GM19035 (cell line): Measurements from ENCODE around the gene ABCF1.
"Not testable (repeated sequence)": the region's sequence is repeated elsewhere in the genome, so short reads cannot be mapped to it uniquely, and the experiment has no call there.

Experiments
- ATAC-seq: cut with Tn5 transposase; IDR thresholded peaks from one replicate; pipeline ENCODE4 v1.9.1; 2021; ENCODE audit not compliant: unreplicated experiment

ABCF1 gene

DNA sequence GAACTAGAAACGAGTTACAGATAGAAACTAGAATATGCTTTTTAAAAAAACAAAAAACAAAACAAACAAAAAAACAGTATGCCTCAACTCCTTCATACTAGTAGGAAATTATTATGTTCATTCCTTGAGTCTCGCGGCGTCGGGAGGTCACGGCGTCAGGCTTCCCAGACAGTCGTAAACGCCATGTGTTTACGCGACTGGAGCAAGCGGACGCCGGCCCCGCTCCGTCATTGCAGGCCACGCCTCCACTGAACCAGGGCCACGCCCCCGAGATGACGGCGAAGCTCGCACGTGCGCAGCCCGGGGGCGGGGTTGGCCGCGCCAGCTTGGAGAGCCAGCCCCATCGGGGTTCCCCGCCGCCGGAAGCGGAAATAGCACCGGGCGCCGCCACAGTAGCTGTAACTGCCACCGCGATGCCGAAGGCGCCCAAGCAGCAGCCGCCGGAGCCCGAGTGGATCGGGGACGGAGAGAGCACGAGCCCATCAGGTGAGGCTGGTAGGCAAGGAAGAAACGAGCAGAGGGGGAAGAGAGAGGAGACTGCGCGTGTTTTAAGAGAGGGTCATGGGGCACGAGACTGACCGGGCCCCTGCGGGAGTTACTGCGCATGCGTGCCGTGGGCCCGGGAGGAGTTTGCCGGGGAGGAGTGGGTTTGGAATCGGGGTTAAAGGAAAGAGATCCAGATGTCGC is at the start of gene ABCF1:
Gene ABCF1, plus strand, starts transcription at position 368 of the 687 bp plus-strand sequence. Its CDS starts 46 bp downstream, at position 414.
- peak; percentile 93 for ATAC-seq

DNA sequence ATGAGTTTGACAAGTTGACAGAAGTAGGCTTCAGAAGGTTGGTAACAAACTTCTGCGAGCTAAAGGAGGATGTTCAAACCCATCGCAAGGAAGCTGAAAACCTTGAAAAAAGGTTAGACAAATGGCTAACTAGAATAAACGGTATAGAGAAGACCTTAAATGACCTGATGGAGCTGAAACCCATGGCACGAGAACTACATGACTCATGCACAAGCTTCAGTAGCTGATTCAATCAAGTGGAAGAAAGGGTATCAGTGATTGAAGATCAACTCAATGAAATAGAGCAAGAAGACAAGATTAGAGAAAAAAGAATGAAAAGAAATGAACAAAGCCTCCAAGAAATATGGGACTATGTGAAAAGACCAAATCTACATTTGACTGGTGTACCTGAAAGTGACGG is 49.3 kb upstream of the ABCF1 start:
- not testable (repeated sequence) for ATAC-seq

GRCh38 chr6:30526444-30526843 is 44.8 kb upstream of the ABCF1 start:
- not testable (repeated sequence) for ATAC-seq

DNA sequence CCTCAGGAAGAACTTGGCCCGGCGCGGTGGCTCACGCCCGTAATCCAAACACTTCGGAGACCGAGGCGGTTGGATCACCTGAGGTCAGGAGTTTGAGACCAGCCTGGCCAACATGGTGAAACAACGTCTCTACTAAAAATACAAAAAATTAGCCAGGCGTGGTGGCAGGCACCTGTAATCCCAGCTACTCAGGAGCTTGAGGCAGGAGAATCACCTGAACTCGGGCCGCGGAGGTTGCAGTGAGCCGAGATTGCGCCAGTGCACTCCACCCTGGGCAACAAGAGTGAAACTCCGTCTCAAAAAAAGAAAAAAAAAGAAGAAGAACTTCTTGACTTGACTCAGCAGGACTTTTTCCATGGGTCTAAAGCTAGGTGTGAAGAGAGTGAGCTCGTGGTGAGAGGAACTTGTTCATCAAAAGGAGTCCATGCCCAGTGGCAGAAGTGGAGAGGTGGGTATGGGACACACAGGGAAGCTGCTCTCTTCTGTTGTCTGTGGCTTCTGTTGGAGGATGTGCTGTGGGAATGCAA is 41.8 kb upstream of the ABCF1 start:
- ATAC-seq = not testable (repeated sequence)

- ATAC-seq = no peak
Observed at GRCh38 chr6:30530014-30530413, 41.2 kb upstream of the ABCF1 start.

GRCh38 chr6:30533460-30534294 is 37.6 kb upstream of the ABCF1 start:
- ATAC-seq = no peak

DNA sequence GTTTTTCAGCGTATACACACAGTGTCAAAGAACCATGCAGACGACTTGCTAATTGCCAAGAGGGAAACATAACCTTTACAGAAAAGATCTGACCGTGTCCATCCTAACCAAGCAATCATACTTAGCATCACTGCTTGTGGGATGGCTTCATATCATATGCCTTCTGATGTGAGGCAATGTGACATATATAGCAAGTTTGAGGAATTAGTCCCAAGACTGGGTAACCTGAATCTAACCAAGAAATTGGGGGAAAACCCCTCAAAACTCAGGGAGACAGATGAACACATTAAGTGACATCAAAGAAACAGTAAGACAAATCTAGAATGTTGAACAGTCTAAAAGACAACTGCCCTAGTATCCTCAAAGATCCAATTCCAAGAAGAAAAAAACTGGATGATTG is 33.3 kb upstream of the ABCF1 start:
- ATAC-seq = no peak

- no peak for ATAC-seq
Observed at GRCh38 chr6:30541515-30542403, 29.5 kb upstream of the ABCF1 start.

- ATAC-seq = no peak
Observed at GRCh38 chr6:30542404-30542725, 28.9 kb upstream of the ABCF1 start.

DNA sequence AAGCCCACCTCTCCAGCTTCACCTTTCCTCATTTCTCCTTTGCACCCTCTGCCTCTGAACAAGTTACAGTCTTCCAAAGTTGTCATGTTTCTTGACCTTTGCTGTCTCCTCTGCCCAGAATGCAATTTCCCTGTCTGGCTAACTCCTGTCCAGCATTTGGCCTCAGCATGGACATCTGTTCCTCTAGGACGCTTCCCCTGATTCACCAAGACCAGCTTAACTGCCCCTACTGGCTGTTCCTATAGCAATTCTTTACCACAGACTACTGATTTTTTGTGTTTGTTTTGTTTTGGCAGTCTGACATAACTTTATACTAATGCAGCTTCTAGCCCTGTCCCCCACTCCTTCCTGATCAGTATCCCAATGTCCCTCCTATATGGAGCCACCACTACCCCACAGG is 28.3 kb upstream of the ABCF1 start:
- ATAC-seq = no peak

GRCh38 chr6:30543821-30544220 is 27.4 kb upstream of the ABCF1 start:
- no peak for ATAC-seq

DNA sequence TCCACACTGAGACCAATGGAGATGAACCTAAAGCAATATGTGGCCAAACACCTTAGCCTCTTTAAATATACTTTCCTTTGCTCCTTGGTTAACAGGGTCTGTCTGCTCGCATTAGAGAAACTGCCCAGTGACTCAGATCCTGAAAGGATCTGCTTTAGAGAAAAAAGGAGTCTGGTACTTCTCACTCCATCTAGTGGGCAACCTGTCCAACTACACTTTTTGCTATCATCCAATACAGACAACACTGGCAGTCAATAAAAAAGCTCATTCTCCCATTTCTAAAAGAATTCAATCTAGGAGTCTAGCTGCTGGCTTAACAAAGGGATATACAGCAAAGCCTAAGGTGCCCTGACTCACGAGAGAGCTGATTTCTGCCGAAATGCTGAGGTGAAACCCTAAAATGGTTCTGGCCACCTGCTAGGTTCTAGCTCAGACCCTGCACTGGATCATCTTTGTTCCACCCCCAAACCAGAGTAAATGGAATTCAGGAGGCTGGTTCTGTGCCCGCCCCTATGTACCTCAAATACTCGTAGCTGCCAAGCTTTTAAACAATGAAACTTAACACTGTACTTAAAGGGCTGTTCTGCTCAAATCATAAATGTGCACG is 26.5 kb upstream of the ABCF1 start:
- no peak for ATAC-seq

DNA sequence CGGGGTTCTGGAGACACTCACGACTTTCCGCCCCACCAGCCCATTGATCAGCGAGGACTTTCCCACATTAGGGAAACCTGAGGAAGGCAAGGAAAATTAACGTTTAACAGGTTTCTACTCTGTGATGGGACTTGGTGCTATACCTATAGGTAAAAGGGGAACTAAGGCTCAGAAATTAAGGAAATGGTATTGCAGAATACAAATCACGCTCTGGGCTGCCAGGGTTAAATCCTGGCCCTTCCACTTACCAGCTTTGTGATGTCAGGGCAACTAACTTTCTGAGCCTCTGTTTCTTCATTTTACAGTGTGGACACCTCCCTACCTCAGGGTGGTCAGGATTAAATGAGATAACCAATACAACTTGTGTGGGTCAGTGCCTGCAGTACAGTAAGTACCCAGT is 23.8 kb upstream of the ABCF1 start:
- no peak for ATAC-seq

DNA sequence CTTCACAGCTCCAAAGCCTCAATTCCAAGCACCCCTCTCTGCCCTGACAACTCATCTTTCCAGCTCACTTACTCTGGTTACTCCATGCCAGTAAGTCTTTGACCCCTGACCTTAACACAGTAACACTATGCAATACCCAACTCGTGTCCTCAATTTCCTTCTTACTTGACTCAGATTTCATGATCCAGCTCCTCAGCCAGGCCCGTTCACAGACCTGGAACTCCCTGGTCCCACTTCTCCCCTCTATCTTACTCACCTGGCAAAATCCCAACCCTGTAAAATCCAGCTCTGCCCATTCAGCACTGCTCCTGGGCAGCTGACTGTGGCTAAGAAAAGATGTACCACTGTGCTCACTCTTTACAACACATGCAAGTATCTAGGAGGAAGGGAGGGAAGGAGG is 22.9 kb upstream of the ABCF1 start:
- ATAC-seq = no peak

GRCh38 chr6:30554404-30554803 is 16.8 kb upstream of the ABCF1 start:
- ATAC-seq = no peak

DNA sequence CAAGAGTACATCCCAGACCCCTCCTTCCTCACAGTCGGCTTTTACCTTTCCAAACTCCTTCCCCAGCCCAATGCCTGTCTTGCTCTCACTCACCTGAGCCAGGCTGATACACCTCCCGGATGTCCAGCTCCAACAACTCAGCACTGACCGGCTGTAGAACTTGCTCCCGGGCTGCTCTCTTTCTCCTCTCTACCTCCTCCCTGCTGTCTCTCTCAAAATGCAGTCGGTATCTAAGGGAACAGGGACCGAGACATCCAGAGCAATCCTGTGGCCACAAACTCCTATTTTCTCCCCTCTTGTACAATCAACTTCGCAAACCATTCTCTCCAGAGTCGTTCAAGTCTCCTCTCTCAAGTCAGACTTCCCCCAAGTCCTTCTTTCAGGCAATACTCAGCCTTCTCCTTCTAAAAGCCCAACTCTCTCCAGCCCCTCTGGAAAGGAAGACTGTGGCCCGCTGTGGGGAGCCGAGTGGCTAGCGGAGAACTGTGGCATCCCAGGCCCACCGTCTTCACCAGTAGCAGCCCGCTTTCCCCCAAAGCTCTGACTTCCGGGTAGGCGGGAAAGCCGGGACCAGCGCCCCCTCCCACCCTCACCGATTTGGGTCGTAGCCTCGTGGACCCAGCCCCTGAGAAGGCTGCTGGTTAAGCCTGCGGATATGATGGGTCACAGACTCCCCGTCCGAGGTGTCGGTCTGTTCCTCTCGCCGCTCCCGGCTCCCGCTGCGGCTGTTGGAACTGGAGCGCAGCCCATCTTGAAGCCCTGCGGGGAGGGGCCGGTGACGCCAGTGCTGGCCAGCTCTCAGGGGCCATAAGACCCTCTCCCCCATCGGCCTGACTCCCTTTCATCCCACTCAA is 16.1 kb upstream of the ABCF1 start:
- ATAC-seq = no peak

- no peak for ATAC-seq
Observed at GRCh38 chr6:30555816-30556065, 15.5 kb upstream of the ABCF1 start.

DNA sequence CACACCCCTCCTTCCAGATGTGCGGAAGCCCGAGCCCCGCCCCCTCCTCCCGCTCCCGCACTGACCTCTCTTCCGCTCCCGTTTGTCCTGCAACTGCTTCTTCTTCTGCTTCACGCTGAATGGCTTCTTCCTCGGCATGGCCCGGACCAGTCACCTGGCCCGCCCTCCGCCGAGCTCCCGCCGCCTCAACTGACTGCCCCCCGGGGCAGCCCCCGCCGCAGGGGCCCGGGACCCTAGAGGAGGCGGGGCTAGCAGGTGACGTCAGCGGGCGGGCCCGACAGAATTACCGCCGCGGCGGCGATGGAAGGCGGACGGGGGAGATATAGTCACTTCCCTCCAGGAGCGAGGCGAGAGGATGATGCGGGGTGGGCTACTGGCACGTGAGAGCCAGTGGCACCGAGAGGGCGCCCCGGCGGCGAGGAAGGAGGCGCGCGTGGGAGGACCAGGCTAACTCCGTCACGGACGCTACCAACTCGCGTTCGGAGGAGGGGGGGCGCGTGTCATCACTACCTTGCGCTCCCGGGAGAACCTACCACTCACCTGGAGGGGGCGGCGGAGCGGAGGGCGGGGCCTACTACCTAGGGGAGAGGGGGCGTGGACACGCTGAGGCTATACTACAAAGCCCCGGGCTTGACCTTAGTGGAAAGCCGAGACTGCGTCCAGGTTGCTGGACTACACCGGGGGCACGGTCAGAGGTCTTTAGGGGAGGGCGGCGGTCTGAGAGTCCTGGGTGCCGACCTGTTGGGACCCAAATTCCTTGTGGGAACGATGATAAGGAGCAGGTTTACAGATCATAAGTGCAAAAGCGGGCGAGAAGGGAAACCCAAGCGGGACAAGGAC is 15.0 kb upstream of the ABCF1 start, which contains the start of gene GNL1:
Gene GNL1, minus strand, starts transcription at position 424 of the 840 bp plus-strand sequence. Its CDS starts 286 bp downstream, at position 138.
- peak; percentile 83 for ATAC-seq
